GM21528 (cell line): Measurements from ENCODE around the gene NOP53.
"Not testable (repeated sequence)": the region's sequence is repeated elsewhere in the genome, so short reads cannot be mapped to it uniquely, and the experiment has no call there.

Source experiments
- ATAC-seq: cut with Tn5 transposase; IDR thresholded peaks from one replicate; pipeline ENCODE4 v1.9.1; 2021; ENCODE audit warnings: mild to moderate bottlenecking, moderate library complexity; ENCODE audit not compliant: unreplicated experiment, low FRiP score

Gene NOP53

GRCh38 chr19:47802521-47803043, 57.2 kb downstream of the NOP53 start:
- no peak for ATAC-seq

GRCh38 chr19:47803148-47803547, 57.8 kb downstream of the NOP53 start:
- ATAC-seq = not testable (repeated sequence)

GRCh38 chr19:47803671-47804070, 58.3 kb downstream of the NOP53 start:
- ATAC-seq = not testable (repeated sequence)

GRCh38 chr19:47804451-47804850, 59.1 kb downstream of the NOP53 start, which contains the start of gene TPRX1:
Gene TPRX1, minus strand, starts transcription at chr19:47804551. Its CDS starts 12 bp downstream, at chr19:47804539.
- ATAC-seq = not testable (repeated sequence)

- no peak for ATAC-seq
Observed at GRCh38 chr19:47805313-47805712, 60.0 kb downstream of the NOP53 start.

- ATAC-seq = no peak
Observed at GRCh38 chr19:47806435-47806834, 61.1 kb downstream of the NOP53 start.
